GM18505 (cell line): ENCODE measurements around the gene PRSS8.
"Not testable (repeated sequence)": the region's sequence is repeated elsewhere in the genome, so short reads cannot be mapped to it uniquely, and the experiment has no call there.

ENCODE experiments used
- ATAC-seq: cut with Tn5 transposase; IDR thresholded peaks from one replicate; pipeline ENCODE4 v1.9.1; 2021; ENCODE audit not compliant: unreplicated experiment
- POLR2A ChIP-seq: IDR thresholded peaks from 4 replicates; pipeline ENCODE4 v1.6.1; 2011; ENCODE audit warnings: borderline replicate concordance; ENCODE audit not compliant: insufficient read depth, insufficient read length; ENCODE audit errors: extremely low read depth

PRSS8 gene

GRCh38 chr16:31135535-31136286, at the start of gene PRSS8:
Gene PRSS8, minus strand, starts transcription at chr16:31135727. Its CDS starts 229 bp downstream, at chr16:31135498.
- no peak for TF ChIP-seq POLR2A
- ATAC-seq, result no peak

GRCh38 chr16:31184888-31185287, 49.4 kb upstream of the PRSS8 start:
- no peak for ATAC-seq

GRCh38 chr16:31183432-31184428, 48.2 kb upstream of the PRSS8 start:
- ATAC-seq, result no peak
- TF ChIP-seq POLR2A, result no peak

More at GRCh38 chr16:31184888-31185287, 49.4 kb upstream of the PRSS8 start:
- no peak for TF ChIP-seq POLR2A

- no peak for TF ChIP-seq POLR2A
- ATAC-seq, result no peak
Measured at GRCh38 chr16:31182391-31182790, 46.9 kb upstream of the PRSS8 start.

- no peak for ATAC-seq
Measured at GRCh38 chr16:31181102-31181830, 45.7 kb upstream of the PRSS8 start.

GRCh38 chr16:31179747-31180459, 44.4 kb upstream of the PRSS8 start, which contains the start of gene FUS:
Gene FUS, plus strand, starts transcription at chr16:31180139. Its CDS starts 76 bp downstream, at chr16:31180215.
- peak; percentile 60 for ATAC-seq
- TF ChIP-seq POLR2A, result peak; percentile 100

More at GRCh38 chr16:31181102-31181830, 45.7 kb upstream of the PRSS8 start:
- peak; percentile 16 for TF ChIP-seq POLR2A

- peak; percentile 3 for ATAC-seq
- TF ChIP-seq POLR2A, result no peak
Measured at GRCh38 chr16:31179219-31179746, 43.8 kb upstream of the PRSS8 start.

- ATAC-seq, result no peak
Measured at GRCh38 chr16:31177136-31177535, 41.6 kb upstream of the PRSS8 start.

GRCh38 chr16:31170048-31170447, 34.5 kb upstream of the PRSS8 start:
- ATAC-seq, result not testable (repeated sequence)

More at GRCh38 chr16:31177136-31177535, 41.6 kb upstream of the PRSS8 start:
- TF ChIP-seq POLR2A, result no peak

- ATAC-seq, result no peak
- TF ChIP-seq POLR2A, result no peak
Measured at GRCh38 chr16:31168848-31169247, 33.3 kb upstream of the PRSS8 start.

GRCh38 chr16:31167315-31167714, 31.8 kb upstream of the PRSS8 start:
- ATAC-seq, result no peak
- no peak for TF ChIP-seq POLR2A

- no peak for ATAC-seq
Measured at GRCh38 chr16:31157136-31157535, 21.6 kb upstream of the PRSS8 start.

GRCh38 chr16:31150976-31151375, 15.4 kb upstream of the PRSS8 start:
- not testable (repeated sequence) for ATAC-seq

More at GRCh38 chr16:31157136-31157535, 21.6 kb upstream of the PRSS8 start:
- no peak for TF ChIP-seq POLR2A
